Muscle layer of colon (tissue), 2 donors: Measurements from ENCODE around the gene TKTL2.

Source experiments
- H3K27ac ChIP-seq: one replicate; pipeline ENCODE4 v1.7.0; 2013; ENCODE audit warnings: low read depth, mild to moderate bottlenecking, low read length, moderate library complexity
- H3K27me3 ChIP-seq, 2 donors: one replicate each; pipeline ENCODE4 v1.7.0; 2013; ENCODE audit warnings: low read length in 2 of 2, mild to moderate bottlenecking in 2 of 2; ENCODE audit not compliant: insufficient read depth in 2 of 2, control insufficient read depth in 1 of 2
- H3K36me3 ChIP-seq: one replicate; pipeline ENCODE4 v1.7.0; 2013; ENCODE audit warnings: mild to moderate bottlenecking, low read length; ENCODE audit not compliant: insufficient read depth
- H3K4me1 ChIP-seq: one replicate; pipeline ENCODE4 v1.7.0; 2013; ENCODE audit warnings: mild to moderate bottlenecking, low read length; ENCODE audit not compliant: insufficient read depth
- H3K4me3 ChIP-seq, 2 donors: one replicate each; pipeline ENCODE4 v1.7.0; 2013; ENCODE audit warnings: low read length in 2 of 2, low read depth in 1 of 2, mild to moderate bottlenecking in 1 of 2, moderate library complexity in 1 of 2
- H3K9ac ChIP-seq: one replicate; pipeline ENCODE4 v1.7.0; 2013; ENCODE audit warnings: low read length
- H3K9me3 ChIP-seq: one replicate; pipeline ENCODE4 v1.7.0; 2013; ENCODE audit warnings: mild to moderate bottlenecking, low read length
- donor health status: abdominal sarcoma.
- donor health status: Adenocarcinoma of cecum.

TKTL2 gene

GRCh38 chr4:163440040-163440439 lies 33.5 kb downstream of the TKTL2 start:
- Histone ChIP-seq H3K27ac (no peak overlapping the region), H3K4me3 (no peak overlapping the region), H3K9me3 (no peaks in the 10 kb centered on the region), H3K9ac (no peak overlapping the region), H3K27me3 (no peaks in the 10 kb centered on the region), H3K36me3 (no peaks in the 10 kb centered on the region), H3K4me1 (no peaks in the 10 kb centered on the region)
